K562 (cell line): ENCODE results near the gene TTC21A. TPM values are rescaled to one million over a fixed set of nuclear protein-coding genes. Genes with fewer than 3 reads are reported as not detected.

ENCODE experiments used
- CC2D1A ChIP-seq: fragments of 450-650 bp; IDR thresholded peaks from 2 replicates; pipeline ENCODE4 v1.6.1; 2017; ENCODE audit warnings: mild to moderate bottlenecking
- DPF2 ChIP-seq: fragments of 450-650 bp; IDR thresholded peaks from 2 replicates; pipeline ENCODE4 v1.6.1; 2016
- E2F3 ChIP-seq: fragments of 250-450 bp; sonication (Bioruptor Pico); IDR thresholded peaks from 2 replicates; pipeline ENCODE4 v1.4.0; 2020; ENCODE audit warnings: mild to moderate bottlenecking
- EP400 ChIP-seq: fragments of 450-650 bp; IDR thresholded peaks from 2 replicates; pipeline ENCODE4 v1.6.1; 2017; ENCODE audit warnings: antibody characterized with exemption, mild to moderate bottlenecking, moderate library complexity
- JUN ChIP-seq, 2 experiments: sonication (generic) in 1 of 2; formaldehyde crosslinking in 1 of 2; IDR thresholded peaks; 2 replicates each; pipeline versions ENCODE4 v1.6.1 to v1.8.0; 2012 to 2022; ENCODE audit warnings: borderline replicate concordance in 2 of 2, mild to moderate bottlenecking in 2 of 2, improper control_type of control experiment in 1 of 2, low read depth in 1 of 2, low read length in 1 of 2, missing genetic modification reagents in 1 of 2
- POU5F1 ChIP-seq: fragments of 150-350 bp; IDR thresholded peaks from 2 replicates; pipeline ENCODE4 v1.6.1; 2014; ENCODE audit warnings: borderline replicate concordance, low read length, low read depth, mild to moderate bottlenecking; ENCODE audit not compliant: partially characterized antibody
- RREB1 ChIP-seq: fragments of 250-450 bp; sonication (Bioruptor Pico); IDR thresholded peaks from 2 replicates; pipeline ENCODE4 v1.4.0; 2020
- ZBTB11 ChIP-seq, 3 experiments: fragments of 200-800 bp in 1 of 3; fragments of 250-450 bp in 1 of 3; fragments of 450-650 bp in 1 of 3; sonication (Bioruptor Pico) in 1 of 3; sonication (Bioruptor generic) in 1 of 3; formaldehyde crosslinking in 1 of 3; IDR thresholded peaks; 2 replicates each; pipeline versions ENCODE4 v1.6.1 to v1.8.0; 2016 to 2022; ENCODE audit warnings: mild to moderate bottlenecking in 2 of 3, missing genetic modification characterization in 2 of 3, missing compliant biosample characterization in 1 of 3, moderate library complexity in 1 of 3
- ZNF592 ChIP-seq: fragments of 450-650 bp; IDR thresholded peaks from 2 replicates; pipeline ENCODE4 v1.6.1; 2017; ENCODE audit warnings: antibody characterized with exemption, mild to moderate bottlenecking
- polyA plus RNA-seq, 8 experiments: library from polyadenylated mRNA; depleted of rRNA in 4 of 8; stranded (reverse) in 5 of 8; unstranded in 3 of 8; fragments of >200 nt; fragmentation: Nextera tagmentation in 2 of 8; fragmentation: Illumina TruSeq in 1 of 8; extraction: Ambion mirVana in 2 of 8; extraction: Trizol in 1 of 8; gene quantifications; 2 replicates each; pipeline versions ENCODE4 v1.2.1 to v1.2.3, GENCODE V29; 2011 to 2014; ENCODE audit warnings: inconsistent platforms in 1 of 8, missing spikeins in 1 of 8
- total RNA-seq, 7 experiments: library from RNA; depleted of rRNA in 6 of 7; stranded (reverse); fragments of >200 nt in 6 of 7; fragmentation: Illumina TruSeq in 2 of 7; extraction: Trizol in 2 of 7; gene quantifications; 2 replicates each; pipeline versions ENCODE4 v1.2.1 to v1.2.3, GENCODE V29; 2011 to 2021; ENCODE audit warnings: low replicate concordance in 1 of 7

The TTC21A gene
- total and polyA plus RNA-seq, 9 of the 15 experiments (the other 6 are each of a cell fraction or from before 2014, with no cell fraction given) = 0.22 to 1.4 (median 0.70) TPM

GRCh38 chr3:39166134-39166710 lies 58.7 kb downstream of the TTC21A start (continued):
- TF ChIP-seq RREB1 (CRISPR knock-in tag) (peak; percentile 71; the same call in 1 of the 2 replicates), E2F3 (CRISPR knock-in tag) (no peak), POU5F1 (no peak), ZNF592 (peak; percentile 70), DPF2 (peak; percentile 86), CC2D1A (no peak), ZBTB11 (CRISPR knock-in tag; IDR thresholded peaks at IDR 0.05) (peak in 2 of 3 experiments; percentile 48 to 67; a peak in 3 of 6 replicates), EP400 (0 out of 2 replicates have a peak, but pooled peaks have one; percentile 22), JUN (IDR thresholded peaks at IDR 0.05; ENCODE audit: borderline replicate concordance, low read depth, low read length) (peak; percentile 92), JUN (CRISPR knock-in tag; IDR thresholded peaks at IDR 0.05; ENCODE audit: borderline replicate concordance) (0 out of 2 replicates have a peak, but pooled peaks have one; percentile 29)
